Liver (tissue), 3 donors: ENCODE data around the gene KMT5B.

Experiments used
- FOXA1 ChIP-seq: IDR thresholded peaks from 2 replicates; pipeline ENCODE4 v1.6.1; 2016; ENCODE audit warnings: antibody characterized with exemption
- FOXA2 ChIP-seq: IDR thresholded peaks from 2 replicates; pipeline ENCODE4 v1.6.1; 2016; ENCODE audit warnings: antibody characterized with exemption
- GABPA ChIP-seq, 2 donors: IDR thresholded peaks in 1 of 2; conservative IDR thresholded peaks in 1 of 2; 2 replicates each; pipeline ENCODE4 v1.6.1; 2016; ENCODE audit warnings: antibody characterized with exemption in 2 of 2, mild to moderate bottlenecking in 1 of 2, moderate library complexity in 1 of 2
- HNF4G ChIP-seq: IDR thresholded peaks from 2 replicates; pipeline ENCODE4 v1.6.1; 2016; ENCODE audit warnings: antibody characterized with exemption
- RAD21 ChIP-seq, 2 donors: IDR thresholded peaks; 2 replicates each; pipeline ENCODE4 v1.6.1; 2016; ENCODE audit warnings: antibody characterized with exemption in 2 of 2, mild to moderate bottlenecking in 2 of 2
- RXRA ChIP-seq, 2 donors: IDR thresholded peaks; 2 replicates each; pipeline ENCODE4 v1.6.1; 2017 to 2018; ENCODE audit warnings: antibody characterized with exemption in 2 of 2, mild to moderate bottlenecking in 1 of 2
- SP1 ChIP-seq: IDR thresholded peaks from 2 replicates; pipeline ENCODE4 v1.6.1; 2018; ENCODE audit warnings: antibody characterized with exemption, mild to moderate bottlenecking
- TAF1 ChIP-seq: conservative IDR thresholded peaks from 2 replicates; pipeline ENCODE4 v1.6.1; 2016; ENCODE audit warnings: antibody characterized with exemption, mild to moderate bottlenecking
- YY1 ChIP-seq: IDR thresholded peaks from 2 replicates; pipeline ENCODE4 v1.6.1; 2016; ENCODE audit warnings: antibody characterized with exemption, mild to moderate bottlenecking
- TF ChIP-seq, protein P1 (sequence below): fragments of 150-350 bp; IDR thresholded peaks from 2 replicates; pipeline ENCODE4 v1.5.1; 2017; ENCODE audit warnings: improper control_type of control experiment, low read depth, low read length; ENCODE audit not compliant: missing input control
- TF ChIP-seq, protein P2 (sequence below): IDR thresholded peaks from 2 replicates; pipeline ENCODE4 v1.6.1; 2016; ENCODE audit warnings: antibody characterized with exemption
- TF ChIP-seq, protein P3 (sequence below): IDR thresholded peaks from 2 replicates; pipeline ENCODE4 v1.6.1; 2016; ENCODE audit warnings: antibody characterized with exemption
- donor health status: healthy.
- donor health status: healthy.

DNA sequence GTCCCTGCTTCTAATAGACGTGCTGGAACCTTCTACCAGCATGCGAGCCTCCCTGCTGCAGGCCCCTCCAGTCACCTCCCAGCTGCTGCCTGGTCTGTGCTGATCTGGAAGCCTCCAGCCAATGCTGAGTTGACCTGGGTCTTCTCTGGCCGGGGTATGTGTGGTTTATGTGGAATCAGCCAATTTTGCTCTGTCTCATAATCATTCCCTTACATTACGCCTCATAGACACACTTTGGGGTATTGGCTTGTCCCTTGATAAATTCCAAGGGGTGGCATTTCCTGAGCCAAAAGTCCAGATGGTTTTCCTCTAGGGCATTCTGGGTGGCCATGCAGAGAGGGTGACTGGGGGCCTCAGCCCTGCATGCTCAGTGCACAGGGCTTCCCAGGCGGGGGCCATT lies 8.3 kb upstream of the KMT5B start:
- TF ChIP-seq TAF1, result no peak
- TF ChIP-seq, protein P1, sequence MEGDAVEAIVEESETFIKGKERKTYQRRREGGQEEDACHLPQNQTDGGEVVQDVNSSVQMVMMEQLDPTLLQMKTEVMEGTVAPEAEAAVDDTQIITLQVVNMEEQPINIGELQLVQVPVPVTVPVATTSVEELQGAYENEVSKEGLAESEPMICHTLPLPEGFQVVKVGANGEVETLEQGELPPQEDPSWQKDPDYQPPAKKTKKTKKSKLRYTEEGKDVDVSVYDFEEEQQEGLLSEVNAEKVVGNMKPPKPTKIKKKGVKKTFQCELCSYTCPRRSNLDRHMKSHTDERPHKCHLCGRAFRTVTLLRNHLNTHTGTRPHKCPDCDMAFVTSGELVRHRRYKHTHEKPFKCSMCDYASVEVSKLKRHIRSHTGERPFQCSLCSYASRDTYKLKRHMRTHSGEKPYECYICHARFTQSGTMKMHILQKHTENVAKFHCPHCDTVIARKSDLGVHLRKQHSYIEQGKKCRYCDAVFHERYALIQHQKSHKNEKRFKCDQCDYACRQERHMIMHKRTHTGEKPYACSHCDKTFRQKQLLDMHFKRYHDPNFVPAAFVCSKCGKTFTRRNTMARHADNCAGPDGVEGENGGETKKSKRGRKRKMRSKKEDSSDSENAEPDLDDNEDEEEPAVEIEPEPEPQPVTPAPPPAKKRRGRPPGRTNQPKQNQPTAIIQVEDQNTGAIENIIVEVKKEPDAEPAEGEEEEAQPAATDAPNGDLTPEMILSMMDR, result no peak
- TF ChIP-seq, protein P2, sequence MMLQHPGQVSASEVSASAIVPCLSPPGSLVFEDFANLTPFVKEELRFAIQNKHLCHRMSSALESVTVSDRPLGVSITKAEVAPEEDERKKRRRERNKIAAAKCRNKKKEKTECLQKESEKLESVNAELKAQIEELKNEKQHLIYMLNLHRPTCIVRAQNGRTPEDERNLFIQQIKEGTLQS, result no peak
- TF ChIP-seq RAD21 (IDR thresholded peaks at IDR 0.05), result no peak
- no peak for TF ChIP-seq YY1
- TF ChIP-seq RXRA (IDR thresholded peaks at IDR 0.05), result no peak
- TF ChIP-seq, protein P3, sequence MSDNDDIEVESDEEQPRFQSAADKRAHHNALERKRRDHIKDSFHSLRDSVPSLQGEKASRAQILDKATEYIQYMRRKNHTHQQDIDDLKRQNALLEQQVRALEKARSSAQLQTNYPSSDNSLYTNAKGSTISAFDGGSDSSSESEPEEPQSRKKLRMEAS, result no peak
- TF ChIP-seq GABPA (IDR thresholded peaks at IDR 0.05 in 1 of 2, conservative IDR thresholded peaks at IDR 0.05 in 1 of 2), result no peak
- no peak for TF ChIP-seq FOXA1
- TF ChIP-seq HNF4G, result no peak
- TF ChIP-seq SP1, result no peak
- no peak for TF ChIP-seq FOXA2
